KMS-11 (cell line): ENCODE measurements around the gene ZNF805.
"Not testable (repeated sequence)": the region's sequence is repeated elsewhere in the genome, so short reads cannot be mapped to it uniquely, and the experiment has no call there.

Source experiments
- H2AFZ ChIP-seq: fragments of 200-600 bp; sonication (generic); 2 replicates; pipeline ENCODE4 v1.6.1; 2016; ENCODE audit warnings: antibody characterized with exemption, mixed run types, low read depth
- H3K27ac ChIP-seq: fragments of 200-600 bp; sonication (generic); 2 replicates; pipeline ENCODE4 v1.6.1; 2016; ENCODE audit warnings: mild to moderate bottlenecking, mixed run types
- H3K27me3 ChIP-seq: fragments of 200-600 bp; sonication (generic); 2 replicates; pipeline ENCODE4 v1.6.1; 2017; ENCODE audit warnings: mild to moderate bottlenecking, low read depth, mixed run types, moderate library complexity; ENCODE audit not compliant: insufficient read depth
- H3K36me3 ChIP-seq: fragments of 200-600 bp; sonication (generic); 2 replicates; pipeline ENCODE4 v1.6.1; 2017; ENCODE audit warnings: mild to moderate bottlenecking, mixed run types; ENCODE audit not compliant: insufficient read depth
- H3K4me1 ChIP-seq: fragments of 200-600 bp; sonication (generic); 2 replicates; pipeline ENCODE4 v1.6.1; 2016; ENCODE audit warnings: mild to moderate bottlenecking, low read depth, mixed run types; ENCODE audit not compliant: poor library complexity, severe bottlenecking
- H3K4me2 ChIP-seq: fragments of 200-600 bp; sonication (generic); 2 replicates; pipeline ENCODE4 v1.7.0; 2016; ENCODE audit warnings: mild to moderate bottlenecking, mixed run types
- H3K4me3 ChIP-seq: fragments of 200-600 bp; sonication (generic); IDR thresholded peaks from 2 replicates; pipeline ENCODE4 v1.6.1; 2017; ENCODE audit warnings: low read depth, low read length, mixed read lengths; ENCODE audit not compliant: insufficient read depth
- H3K79me2 ChIP-seq: fragments of 200-600 bp; sonication (generic); 2 replicates; pipeline ENCODE4 v1.6.1; 2016; ENCODE audit warnings: low read depth, mixed run types; ENCODE audit not compliant: insufficient read depth
- H3K9ac ChIP-seq: fragments of 200-600 bp; sonication (generic); 2 replicates; pipeline ENCODE4 v1.6.1; 2016; ENCODE audit warnings: mild to moderate bottlenecking, mixed run types
- H4K20me1 ChIP-seq: fragments of 200-600 bp; sonication (generic); 2 replicates; pipeline ENCODE4 v1.6.1; 2016; ENCODE audit warnings: mild to moderate bottlenecking, mixed run types; ENCODE audit not compliant: insufficient read depth
- TF ChIP-seq, protein P1 (sequence below): fragments of 200-600 bp; sonication (generic); conservative IDR thresholded peaks from 2 replicates; pipeline ENCODE4 v1.6.1; 2017; ENCODE audit warnings: low read depth, mild to moderate bottlenecking, antibody characterized with exemption, low read length, moderate library complexity, mixed read lengths

ZNF805 gene

DNA sequence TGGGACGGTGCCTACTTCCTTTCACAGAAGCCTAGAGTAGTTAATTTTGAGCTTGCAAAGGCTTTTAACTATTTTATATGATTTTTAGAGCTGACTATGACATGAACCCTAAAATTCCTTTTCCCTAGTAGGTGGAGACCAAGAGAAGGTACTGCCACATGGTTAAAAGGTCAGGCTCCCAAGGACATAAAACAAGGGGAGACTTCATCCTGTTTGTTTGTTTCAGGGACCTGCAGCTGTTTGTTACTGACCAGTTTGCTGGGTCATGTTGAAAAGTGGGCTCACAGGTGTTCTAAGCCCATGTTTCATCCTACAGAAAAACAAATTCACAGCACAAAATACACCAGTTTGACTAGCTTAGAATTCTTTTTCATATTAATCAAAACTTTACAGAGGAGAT lies 36.0 kb downstream of the ZNF805 start:
- H3K27ac ChIP-seq, result no peak overlapping the region

DNA sequence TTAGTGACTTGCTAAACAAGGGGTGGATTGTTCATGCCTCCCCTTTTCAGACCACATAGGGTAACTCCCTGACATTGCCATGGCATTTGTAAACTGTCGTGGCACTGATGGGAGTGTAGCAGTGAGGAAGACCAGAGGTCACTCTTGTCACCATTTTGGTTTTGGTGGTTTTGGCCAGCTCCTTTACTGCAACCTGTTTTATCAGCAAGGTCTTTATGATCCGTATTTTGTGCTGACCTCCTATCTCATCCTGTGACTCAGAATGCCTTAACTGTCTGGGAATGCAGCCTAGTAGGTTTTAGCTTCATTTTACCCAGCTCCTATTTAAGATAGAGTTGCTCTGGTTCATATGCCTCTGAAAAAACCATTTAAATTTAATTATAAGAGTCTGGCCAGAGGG lies 38.0 kb downstream of the ZNF805 start:
- H3K36me3 ChIP-seq, H3K27me3 ChIP-seq, H4K20me1 ChIP-seq, H3K4me2 ChIP-seq, H3K27ac ChIP-seq, H2AFZ ChIP-seq, H3K9ac ChIP-seq, H3K4me3 ChIP-seq: not testable (repeated sequence)
- Histone ChIP-seq H3K4me1 (peaks cover 18% of the 10 kb centered on the region), H3K79me2 (peaks cover 31% of the 10 kb centered on the region)

More for the DNA sequence above, 36.0 kb downstream of the ZNF805 start:
- Histone ChIP-seq H3K4me2 (no peak overlapping the region), H3K9ac (no peak overlapping the region), H2AFZ (no peak overlapping the region), H3K36me3 (no peaks in the 10 kb centered on the region), H3K79me2 (peaks cover 11% of the 10 kb centered on the region), H3K4me1 (no peaks in the 10 kb centered on the region), H4K20me1 (no peaks in the 10 kb centered on the region), H3K27me3 (no peaks in the 10 kb centered on the region), H3K4me3 (no peak overlapping the region)
- TF ChIP-seq, protein P1, sequence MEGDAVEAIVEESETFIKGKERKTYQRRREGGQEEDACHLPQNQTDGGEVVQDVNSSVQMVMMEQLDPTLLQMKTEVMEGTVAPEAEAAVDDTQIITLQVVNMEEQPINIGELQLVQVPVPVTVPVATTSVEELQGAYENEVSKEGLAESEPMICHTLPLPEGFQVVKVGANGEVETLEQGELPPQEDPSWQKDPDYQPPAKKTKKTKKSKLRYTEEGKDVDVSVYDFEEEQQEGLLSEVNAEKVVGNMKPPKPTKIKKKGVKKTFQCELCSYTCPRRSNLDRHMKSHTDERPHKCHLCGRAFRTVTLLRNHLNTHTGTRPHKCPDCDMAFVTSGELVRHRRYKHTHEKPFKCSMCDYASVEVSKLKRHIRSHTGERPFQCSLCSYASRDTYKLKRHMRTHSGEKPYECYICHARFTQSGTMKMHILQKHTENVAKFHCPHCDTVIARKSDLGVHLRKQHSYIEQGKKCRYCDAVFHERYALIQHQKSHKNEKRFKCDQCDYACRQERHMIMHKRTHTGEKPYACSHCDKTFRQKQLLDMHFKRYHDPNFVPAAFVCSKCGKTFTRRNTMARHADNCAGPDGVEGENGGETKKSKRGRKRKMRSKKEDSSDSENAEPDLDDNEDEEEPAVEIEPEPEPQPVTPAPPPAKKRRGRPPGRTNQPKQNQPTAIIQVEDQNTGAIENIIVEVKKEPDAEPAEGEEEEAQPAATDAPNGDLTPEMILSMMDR, result no peak

DNA sequence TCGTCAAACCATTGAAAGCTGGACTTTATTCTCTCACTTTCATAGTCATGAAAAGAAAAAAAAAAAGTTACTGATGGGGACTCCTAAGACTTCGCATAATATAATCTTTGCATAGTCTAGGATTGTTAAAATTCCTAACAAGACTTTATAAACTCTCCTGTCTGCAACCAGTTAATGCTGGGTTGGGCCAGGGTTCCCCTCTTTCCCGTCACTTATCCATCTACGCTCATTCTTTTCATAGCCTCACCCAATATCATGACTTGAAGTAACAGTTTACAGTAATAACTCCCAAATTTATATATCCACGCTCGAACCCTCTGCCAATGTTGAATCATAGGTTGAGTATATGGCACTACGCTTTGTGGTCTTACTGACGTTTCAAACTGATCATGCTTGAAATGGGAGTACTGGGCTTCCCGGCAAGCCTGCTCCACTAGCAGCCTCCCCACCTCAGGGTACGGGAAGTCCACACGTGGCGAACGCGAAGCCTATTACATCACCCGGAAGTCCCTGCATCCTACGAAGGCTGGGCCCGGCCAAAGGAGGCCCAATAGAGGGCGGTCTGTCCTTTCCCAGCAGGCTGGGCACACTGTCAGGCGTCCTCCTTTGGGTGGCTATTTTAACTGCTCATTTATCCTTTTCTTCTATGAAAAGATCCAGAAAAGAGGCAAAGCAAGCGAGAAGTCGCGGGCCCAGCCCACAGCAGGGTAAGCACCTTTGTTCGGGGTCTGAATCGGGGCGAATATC lies 39.2 kb downstream of the ZNF805 start:
- peaks cover 39% of the 10 kb centered on the region for H3K79me2 ChIP-seq
- no peaks in the 10 kb centered on the region for H4K20me1 ChIP-seq
- H3K27ac ChIP-seq, result peak overlapping the region; percentile 92
- H3K27me3 ChIP-seq, result no peaks in the 10 kb centered on the region
- peak overlapping the region; percentile 98 for H3K9ac ChIP-seq
- H3K4me3 ChIP-seq, result no peak overlapping the region
- peak overlapping the region; percentile 93 for H2AFZ ChIP-seq
- peaks cover 18% of the 10 kb centered on the region for H3K4me1 ChIP-seq
- TF ChIP-seq, protein P1, result 0 out of 2 replicates have a peak, but pooled peaks have one; percentile 22
- H3K4me2 ChIP-seq, result peak overlapping the region; percentile 66
- no peaks in the 10 kb centered on the region; the same call in 1 of the 2 replicates for H3K36me3 ChIP-seq

DNA sequence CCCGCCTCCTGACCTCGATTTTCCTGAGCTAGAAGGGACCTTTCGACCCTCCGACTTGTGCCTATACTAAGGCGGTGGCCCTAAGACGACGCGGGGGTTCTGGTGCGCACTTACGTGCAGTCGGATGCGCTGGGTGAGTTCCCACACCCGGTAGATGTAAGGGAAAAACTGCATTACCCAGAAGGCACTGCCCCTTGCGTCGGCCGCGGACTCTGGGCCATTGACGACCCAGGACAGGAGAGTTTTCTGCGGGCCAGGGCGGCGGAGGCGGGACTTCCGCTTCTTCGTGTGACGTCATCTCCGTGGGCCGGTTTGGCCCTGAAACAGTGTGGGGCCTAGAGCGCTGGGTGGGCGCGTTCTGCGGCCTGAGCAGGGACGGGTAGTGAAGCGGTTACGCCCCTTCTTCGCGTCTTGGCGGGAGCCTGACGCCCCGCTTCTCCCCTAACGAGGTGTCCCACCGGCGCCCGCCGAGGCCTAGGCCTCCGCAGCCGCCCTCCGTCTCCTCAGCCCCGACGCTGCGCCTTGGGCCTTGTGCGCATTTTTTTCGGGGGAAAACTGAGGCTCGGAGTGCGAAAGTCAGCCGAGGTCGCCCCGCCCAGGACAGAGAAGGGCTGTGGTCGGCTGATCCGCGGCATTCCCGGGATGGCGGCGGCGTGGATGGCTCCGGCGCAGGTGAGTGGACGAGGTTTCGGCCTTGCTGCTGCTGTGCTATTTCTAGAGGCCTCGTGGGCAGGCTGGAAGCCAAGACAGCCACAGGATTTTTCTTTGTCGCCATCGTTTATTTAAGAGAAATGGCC lies 39.9 kb downstream of the ZNF805 start, which contains the start of gene ZNF460:
Gene ZNF460 (plus strand): TSS at position 321 of the 797 bp plus-strand sequence. CDS start 322 bp downstream, at position 643.
- peak within 1 kb of the TSS; percentile 92 for H3K27ac ChIP-seq
- TF ChIP-seq, protein P1, result 0 out of 2 replicates have a peak, but pooled peaks have one; percentile 3
- peak within 1 kb of the TSS; percentile 93 for H2AFZ ChIP-seq
- H3K36me3 ChIP-seq, result peaks cover 6% of the 10 kb centered on the region; the same call in 1 of the 2 replicates
- peaks cover 46% of the 10 kb centered on the region for H3K79me2 ChIP-seq
- H3K9ac ChIP-seq, result peak within 1 kb of the TSS; percentile 98
- peak within 1 kb of the TSS; percentile 83 for H3K4me2 ChIP-seq
- peaks cover 18% of the 10 kb centered on the region for H3K4me1 ChIP-seq
- H3K27me3 ChIP-seq, result no peaks in the 10 kb centered on the region
- H4K20me1 ChIP-seq, result no peaks in the 10 kb centered on the region
- H3K4me3 ChIP-seq, result no peak within 1 kb of the TSS
